ENCODE data around the gene PIK3C3. TPM values are rescaled to one million over a fixed set of nuclear protein-coding genes. Genes with fewer than 3 reads are reported as not detected.

Gene PIK3C3
- total and polyA plus RNA-seq, 7 donors, result 22.7 to 54.8 (median 42.0) TPM

DNA sequence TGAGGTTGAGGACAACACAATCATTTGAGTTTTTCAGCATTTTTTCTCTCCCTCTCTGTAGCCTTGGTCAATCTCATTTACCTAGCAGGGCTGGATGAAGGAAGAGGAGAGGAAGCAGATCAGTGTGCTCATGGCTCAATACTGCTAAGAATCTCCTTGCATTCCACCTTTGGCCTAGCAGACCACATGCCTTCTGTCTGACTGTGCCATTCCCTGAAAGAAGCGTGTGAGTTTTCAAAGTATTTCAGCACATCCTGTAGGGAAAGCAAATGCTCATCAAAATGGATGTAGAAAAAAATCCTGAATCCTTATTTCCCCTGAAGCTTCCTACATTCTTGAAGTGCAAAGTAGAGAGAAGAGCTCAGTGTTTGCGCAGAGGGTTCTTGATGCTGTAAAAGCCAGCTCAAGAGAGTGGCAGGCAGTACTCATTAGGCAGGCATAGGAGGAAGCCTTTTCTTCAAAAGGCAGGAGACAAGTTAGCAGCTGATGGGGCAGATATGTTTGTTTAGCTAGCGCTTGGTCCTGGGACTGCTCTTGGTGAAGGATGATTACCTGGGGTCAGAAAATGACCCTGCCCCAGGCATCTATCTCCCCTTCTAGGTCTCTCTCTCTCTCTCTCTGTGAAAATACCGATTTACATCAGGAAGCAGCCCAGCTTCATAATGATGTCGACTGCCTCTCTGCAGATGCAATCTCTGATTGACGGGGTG lies 14.4 kb upstream of the PIK3C3 start:
- no peak for TF ChIP-seq POLR2AphosphoS5 (IDR thresholded peaks at IDR 0.05)
- TF ChIP-seq EP300 (IDR thresholded peaks at IDR 0.05), result no peak
- TF ChIP-seq, protein P1, sequence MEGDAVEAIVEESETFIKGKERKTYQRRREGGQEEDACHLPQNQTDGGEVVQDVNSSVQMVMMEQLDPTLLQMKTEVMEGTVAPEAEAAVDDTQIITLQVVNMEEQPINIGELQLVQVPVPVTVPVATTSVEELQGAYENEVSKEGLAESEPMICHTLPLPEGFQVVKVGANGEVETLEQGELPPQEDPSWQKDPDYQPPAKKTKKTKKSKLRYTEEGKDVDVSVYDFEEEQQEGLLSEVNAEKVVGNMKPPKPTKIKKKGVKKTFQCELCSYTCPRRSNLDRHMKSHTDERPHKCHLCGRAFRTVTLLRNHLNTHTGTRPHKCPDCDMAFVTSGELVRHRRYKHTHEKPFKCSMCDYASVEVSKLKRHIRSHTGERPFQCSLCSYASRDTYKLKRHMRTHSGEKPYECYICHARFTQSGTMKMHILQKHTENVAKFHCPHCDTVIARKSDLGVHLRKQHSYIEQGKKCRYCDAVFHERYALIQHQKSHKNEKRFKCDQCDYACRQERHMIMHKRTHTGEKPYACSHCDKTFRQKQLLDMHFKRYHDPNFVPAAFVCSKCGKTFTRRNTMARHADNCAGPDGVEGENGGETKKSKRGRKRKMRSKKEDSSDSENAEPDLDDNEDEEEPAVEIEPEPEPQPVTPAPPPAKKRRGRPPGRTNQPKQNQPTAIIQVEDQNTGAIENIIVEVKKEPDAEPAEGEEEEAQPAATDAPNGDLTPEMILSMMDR (IDR thresholded peaks at IDR 0.05), result no peak
- TF ChIP-seq POLR2A (IDR thresholded peaks at IDR 0.05), result no peak
- H3K36me3 ChIP-seq, result no peaks in the 10 kb centered on the region
- intact Hi-C loops (cut with DNase I), result no loop called here

GRCh38 chr18:41942254-41942653 lies 12.8 kb upstream of the PIK3C3 start:
- Histone ChIP-seq H3K4me3 (no peak overlapping the region), H3K27ac (no peak overlapping the region), H3K9me3 (no peaks in the 10 kb centered on the region), H3K4me1 (no peaks in the 10 kb centered on the region), H3K27me3 (no peaks in the 10 kb centered on the region), H3K36me3 (no peaks in the 10 kb centered on the region)
- 70 to 83% methylated on average over 2 of the region's 2 CpGs for WGBS, 2 donors
- no peak for DNase-seq
- TF ChIP-seq, protein P1 (IDR thresholded peaks at IDR 0.05), result no peak
- TF ChIP-seq POLR2A (IDR thresholded peaks at IDR 0.05) (no peak), POLR2AphosphoS5 (IDR thresholded peaks at IDR 0.05) (no peak), EP300 (IDR thresholded peaks at IDR 0.05) (no peak)
- intact Hi-C loops (cut with DNase I), result no loop called here

More for the DNA sequence above, 14.4 kb upstream of the PIK3C3 start:
- Histone ChIP-seq H3K4me3 (no peak overlapping the region), H3K27me3 (no peaks in the 10 kb centered on the region), H3K4me1 (no peaks in the 10 kb centered on the region), H3K9me3 (no peaks in the 10 kb centered on the region), H3K27ac (no peak overlapping the region)
- WGBS, 2 donors, result 62 to 71% methylated on average over 6 of the region's 6 CpGs
- no peak for DNase-seq

DNA sequence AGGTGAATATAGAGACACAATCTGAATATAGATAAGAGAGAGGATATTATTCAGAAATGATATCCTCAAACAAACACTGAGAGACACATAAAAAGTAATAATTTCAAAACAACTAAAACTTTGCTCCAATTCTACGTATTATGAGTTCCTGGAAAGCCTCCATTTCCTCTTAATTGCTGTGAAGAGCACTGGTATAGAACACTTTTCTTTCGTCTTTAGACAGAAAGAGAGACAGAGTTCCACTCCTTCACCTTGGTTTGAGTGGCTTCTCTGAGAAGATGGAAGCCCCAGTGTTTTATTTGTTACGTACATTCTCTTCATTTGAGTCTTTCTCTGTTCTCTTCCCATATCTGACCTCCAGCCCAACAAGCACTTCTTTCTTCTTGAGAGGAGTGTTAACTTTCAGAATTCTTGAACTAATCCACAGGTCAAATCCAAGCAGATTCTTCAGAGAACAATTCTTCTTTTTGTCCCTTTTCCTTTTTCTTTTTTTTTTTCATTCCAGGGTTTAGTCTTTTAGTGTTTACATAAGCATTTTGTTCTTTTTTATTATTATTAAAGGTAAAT lies 6.4 kb upstream of the PIK3C3 start:
- Histone ChIP-seq H3K9me3 (no peaks in the 10 kb centered on the region), H3K4me3 (no peak overlapping the region), H3K36me3 (no peaks in the 10 kb centered on the region), H3K27me3 (no peaks in the 10 kb centered on the region), H3K27ac (no peak overlapping the region), H3K4me1 (no peaks in the 10 kb centered on the region)
- TF ChIP-seq, protein P1 (IDR thresholded peaks at IDR 0.05), result no peak
- no peak for TF ChIP-seq POLR2AphosphoS5 (IDR thresholded peaks at IDR 0.05)
- TF ChIP-seq EP300 (IDR thresholded peaks at IDR 0.05), result no peak
- DNase-seq, result no peak
- WGBS, 2 donors, result 76 to 77% methylated on average over 3 of the region's 3 CpGs
- intact Hi-C loops (cut with DNase I), result no loop called here

GRCh38 chr18:41949206-41949920 lies 5.7 kb upstream of the PIK3C3 start:
- WGBS, 2 donors, result 76 to 87% methylated on average over 2 of the region's 2 CpGs
- TF ChIP-seq EP300 (IDR thresholded peaks at IDR 0.05) (no peak), POLR2A (IDR thresholded peaks at IDR 0.05) (no peak), POLR2AphosphoS5 (IDR thresholded peaks at IDR 0.05) (no peak)
- TF ChIP-seq, protein P1 (IDR thresholded peaks at IDR 0.05), result no peak

More at GRCh38 chr18:41949206-41949920, 5.7 kb upstream of the PIK3C3 start:
- intact Hi-C loops (cut with DNase I), result no loop called here
- H3K27ac ChIP-seq, result no peak overlapping the region
- no peaks in the 10 kb centered on the region for H3K36me3 ChIP-seq
- no peaks in the 10 kb centered on the region for H3K9me3 ChIP-seq
- H3K27me3 ChIP-seq, result no peaks in the 10 kb centered on the region
- DNase-seq, result no peak
- no peak overlapping the region for H3K4me3 ChIP-seq
- no peaks in the 10 kb centered on the region for H3K4me1 ChIP-seq

All from sigmoid colon (tissue), 7 donors.